ENCODE measurements around the gene MYL6.

DNA sequence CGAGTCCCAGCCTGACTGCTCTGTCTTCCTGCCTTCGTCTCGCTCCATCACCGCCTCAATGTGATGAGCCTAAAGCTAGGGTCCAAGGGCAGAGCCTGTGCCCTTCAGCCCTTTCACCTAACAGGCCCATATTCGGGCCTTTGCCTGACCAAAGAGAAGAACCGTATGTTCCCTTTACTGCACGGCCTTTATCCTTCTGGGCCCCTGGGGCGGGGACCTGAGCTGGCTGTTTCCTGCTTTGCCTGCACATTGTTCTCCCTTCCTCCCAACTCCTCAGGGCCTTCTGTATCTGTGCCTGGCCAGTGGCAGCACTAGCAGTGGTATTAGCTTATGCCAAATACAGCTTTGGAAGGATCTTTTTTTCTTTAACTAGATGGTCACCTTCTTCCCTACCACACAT lies 14.3 kb upstream of the MYL6 start:
- no peak for TF ChIP-seq EZH2 (IDR thresholded peaks at IDR 0.05; ENCODE audit: borderline replicate concordance, insufficient read depth, low read length, poor library complexity, severe bottlenecking)
- no peak for TF ChIP-seq REST (IDR thresholded peaks at IDR 0.05; ENCODE audit: borderline replicate concordance)
- TF ChIP-seq CTCF (IDR thresholded peaks at IDR 0.05; ENCODE audit: poor library complexity, severe bottlenecking) = no peak
- TF ChIP-seq TAF1 (IDR thresholded peaks at IDR 0.05; ENCODE audit: low read depth) = no peak
- no peak for TF ChIP-seq POLR2AphosphoS5 (IDR thresholded peaks at IDR 0.05)
- no peak for TF ChIP-seq MXI1 (conservative IDR thresholded peaks at IDR 0.05; ENCODE audit: poor library complexity, severe bottlenecking)
- no peak for TF ChIP-seq RAD21 (conservative IDR thresholded peaks at IDR 0.05)
